BJ (cell line): Measurements from ENCODE around the gene NKAIN1. TPM values are rescaled to one million over a fixed set of nuclear protein-coding genes. Genes with fewer than 3 reads are reported as not detected.

Experiments
- CTCF ChIA-PET: fragments of 350-600 bp; formaldehyde crosslinking; extraction: SDS; loops from one replicate; lab custom pipeline; 2021; ENCODE audit warnings: antibody characterized with exemption, inconsistent platforms; lab: Yijun Ruan, JAX
- POLR2A ChIA-PET: fragments of 300-600 bp; sonication (Branson Sonifier 250); formaldehyde crosslinking; extraction: SDS; loops from one replicate; lab custom pipeline; 2021; ENCODE audit warnings: antibody characterized with exemption; lab: Charles Lee
- DNase-seq: peaks from one replicate; pipeline ENCODE4 v3.0.0-alpha.2; 2011; ENCODE audit warnings: low read depth
- H3K27me3 ChIP-seq: 2 replicates; pipeline ENCODE4 v1.6.0; 2011; ENCODE audit warnings: low read length; ENCODE audit not compliant: control insufficient read depth, insufficient read depth
- H3K36me3 ChIP-seq: 2 replicates; pipeline ENCODE4 v1.5.1; 2011; ENCODE audit warnings: low read length; ENCODE audit not compliant: control insufficient read depth, insufficient read depth
- H3K4me3 ChIP-seq: 2 replicates; pipeline ENCODE4 v1.5.1; 2011; ENCODE audit warnings: low read depth, mild to moderate bottlenecking, control low read depth, low read length
- CTCF ChIP-seq: IDR thresholded peaks from 2 replicates; pipeline ENCODE4 v1.5.1; 2011; ENCODE audit warnings: low read depth, mild to moderate bottlenecking, control low read depth, inconsistent platforms, low read length, moderate library complexity; ENCODE audit not compliant: insufficient read depth
- polyA plus RNA-seq: library from polyadenylated mRNA; depleted of rRNA; stranded (reverse); fragments of >200 nt; gene quantifications from 2 replicates; pipeline ENCODE4 v1.2.3, GENCODE V29; 2011

The NKAIN1 gene
- polyA plus RNA-seq, 1 experiment, result 0.17 TPM

- no peaks in the 10 kb centered on the region for H3K36me3 ChIP-seq
- no peak overlapping the region for H3K4me3 ChIP-seq
- DNase-seq, result no peak
- TF ChIP-seq CTCF, result no peak
- CTCF ChIA-PET, result interaction anchor here (1.1 kb wide), 1 partner anchor 11 kb away, joined by 3 read pairs; no protein-coding TSS in a partner anchor
- H3K27me3 ChIP-seq, result peaks cover 13% of the 10 kb centered on the region
- POLR2A ChIA-PET, result interaction anchor here (0.5 kb wide), 1 partner anchor 78 kb away, joined by 3 read pairs; the partner anchor contains the start of genes SNRNP40 and ZCCHC17
Observed at GRCh38 chr1:31218705-31219104, 21.0 kb downstream of the NKAIN1 start.

GRCh38 chr1:31216016-31216415 lies 23.7 kb downstream of the NKAIN1 start:
- no peak for TF ChIP-seq CTCF
- POLR2A ChIA-PET, result no interaction called here
- Histone ChIP-seq H3K4me3 (no peak overlapping the region), H3K27me3 (peaks cover 13% of the 10 kb centered on the region), H3K36me3 (no peaks in the 10 kb centered on the region)
- CTCF ChIA-PET, result interaction anchor here (0.6 to 1.7 kb wide), 3 partner anchors 8 to 52 kb away, joined by 3 to 4 read pairs (median 4); no protein-coding TSS in a partner anchor
- no peak for DNase-seq

GRCh38 chr1:31215065-31215570 lies 24.6 kb downstream of the NKAIN1 start:
- H3K4me3 ChIP-seq, result no peak overlapping the region
- ChIA-PET CTCF (no interaction called here), POLR2A (no interaction called here)
- DNase-seq, result no peak
- peaks cover 13% of the 10 kb centered on the region for H3K27me3 ChIP-seq
- H3K36me3 ChIP-seq, result no peaks in the 10 kb centered on the region
- no peak for TF ChIP-seq CTCF

GRCh38 chr1:31214316-31215064 lies 25.2 kb downstream of the NKAIN1 start:
- DNase-seq, result no peak
- H3K36me3 ChIP-seq, result no peaks in the 10 kb centered on the region
- TF ChIP-seq CTCF, result 0 out of 2 replicates have a peak, but pooled peaks have one; percentile 16
- ChIA-PET POLR2A (no interaction called here), CTCF (no interaction called here)
- no peak overlapping the region for H3K4me3 ChIP-seq
- H3K27me3 ChIP-seq, result peaks cover 13% of the 10 kb centered on the region

- Histone ChIP-seq H3K27me3 (no peaks in the 10 kb centered on the region; the same call in 1 of the 2 replicates), H3K36me3 (no peaks in the 10 kb centered on the region), H3K4me3 (no peak overlapping the region)
- DNase-seq, result no peak
- TF ChIP-seq CTCF, result no peak
- ChIA-PET POLR2A (no interaction called here), CTCF (interaction anchor here (1.1 to 2.2 kb wide), 2 partner anchors 13 to 27 kb away, joined by 3 to 8 read pairs; no protein-coding TSS in a partner anchor)
Observed at GRCh38 chr1:31208361-31208945, 31.2 kb downstream of the NKAIN1 start.
